Body of pancreas (tissue), 4 donors: Measurements from ENCODE around the gene NEK1.

Experiments used
- POLR2A ChIP-seq, 3 donors: fragments of 450-650 bp; IDR thresholded peaks; one replicate each; pipeline ENCODE4 v1.6.1; 2016; ENCODE audit warnings: antibody characterized with exemption in 3 of 3, mild to moderate bottlenecking in 2 of 3
- TF ChIP-seq, protein P1 (sequence below), 7 experiments: fragments of 450-650 bp in 4 of 7; fragments of 200-600 bp in 3 of 7; sonication (generic) in 3 of 7; IDR thresholded peaks; one replicate each; pipeline ENCODE4 v1.5.1; 2016 to 2019; ENCODE audit warnings: antibody characterized with exemption in 7 of 7

GRCh38 chr4:169619518-169619957, 7.2 kb upstream of the NEK1 start:
- TF ChIP-seq, protein P1, sequence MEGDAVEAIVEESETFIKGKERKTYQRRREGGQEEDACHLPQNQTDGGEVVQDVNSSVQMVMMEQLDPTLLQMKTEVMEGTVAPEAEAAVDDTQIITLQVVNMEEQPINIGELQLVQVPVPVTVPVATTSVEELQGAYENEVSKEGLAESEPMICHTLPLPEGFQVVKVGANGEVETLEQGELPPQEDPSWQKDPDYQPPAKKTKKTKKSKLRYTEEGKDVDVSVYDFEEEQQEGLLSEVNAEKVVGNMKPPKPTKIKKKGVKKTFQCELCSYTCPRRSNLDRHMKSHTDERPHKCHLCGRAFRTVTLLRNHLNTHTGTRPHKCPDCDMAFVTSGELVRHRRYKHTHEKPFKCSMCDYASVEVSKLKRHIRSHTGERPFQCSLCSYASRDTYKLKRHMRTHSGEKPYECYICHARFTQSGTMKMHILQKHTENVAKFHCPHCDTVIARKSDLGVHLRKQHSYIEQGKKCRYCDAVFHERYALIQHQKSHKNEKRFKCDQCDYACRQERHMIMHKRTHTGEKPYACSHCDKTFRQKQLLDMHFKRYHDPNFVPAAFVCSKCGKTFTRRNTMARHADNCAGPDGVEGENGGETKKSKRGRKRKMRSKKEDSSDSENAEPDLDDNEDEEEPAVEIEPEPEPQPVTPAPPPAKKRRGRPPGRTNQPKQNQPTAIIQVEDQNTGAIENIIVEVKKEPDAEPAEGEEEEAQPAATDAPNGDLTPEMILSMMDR (IDR thresholded peaks at IDR 0.05), result peak; percentile 37 to 83 (median 66)
- TF ChIP-seq POLR2A (IDR thresholded peaks at IDR 0.05), result no peak
